HL-60 (cell line): ENCODE results near the gene FSTL5.
A peak's percentile ranks its signal among the peaks of the same experiment; 100 is the strongest.

Experiments
- DNase-seq, 2 experiments: peaks; one replicate each; pipeline ENCODE4 v3.0.0-alpha.2; 2010 to 2020; ENCODE audit warnings: low read depth in 1 of 2, low spot score in 1 of 2
- H3K27ac ChIP-seq: fragments of 250-450 bp; sonication (Bioruptor Pico); replicated peaks from 2 replicates; pipeline ENCODE4 v1.5.1; 2020; ENCODE audit warnings: mild to moderate bottlenecking, moderate library complexity
- H3K27me3 ChIP-seq: fragments of 250-450 bp; sonication (Bioruptor Pico); 2 replicates; pipeline ENCODE4 v1.5.1; 2021; ENCODE audit warnings: mild to moderate bottlenecking, moderate library complexity; ENCODE audit not compliant: insufficient read depth, poor library complexity, severe bottlenecking
- H3K4me3 ChIP-seq: replicated peaks from 2 replicates; pipeline ENCODE4 v1.5.1; 2011; ENCODE audit warnings: mild to moderate bottlenecking, control low read depth, low read length; ENCODE audit not compliant: insufficient read depth
- CTCF ChIP-seq: IDR thresholded peaks from one replicate; pipeline ENCODE4 v1.5.1; 2011; ENCODE audit warnings: low read length, control low read depth, inconsistent platforms; ENCODE audit not compliant: insufficient read depth
- GABPA ChIP-seq: IDR thresholded peaks from 2 replicates; pipeline ENCODE4 v1.6.1; 2012; ENCODE audit warnings: low read depth
- POLR2AphosphoS5 ChIP-seq: IDR thresholded peaks from 2 replicates; pipeline ENCODE4 v1.6.1; 2012; ENCODE audit warnings: low read depth
- REST ChIP-seq: IDR thresholded peaks from 2 replicates; pipeline ENCODE4 v1.6.1; 2012; ENCODE audit warnings: low read depth; ENCODE audit not compliant: insufficient replicate concordance
- SPI1 ChIP-seq: IDR thresholded peaks from 2 replicates; pipeline ENCODE4 v1.6.1; 2012; ENCODE audit warnings: low read depth, mild to moderate bottlenecking, borderline replicate concordance

The FSTL5 gene

GRCh38 chr4:162016991-162017390 lies 146.8 kb downstream of the FSTL5 start:
- no peak overlapping the region for H3K27ac ChIP-seq
- no peak overlapping the region for H3K4me3 ChIP-seq
- DNase-seq, result no peak
- no peak for TF ChIP-seq SPI1
- TF ChIP-seq REST, result no peak
- no peaks in the 10 kb centered on the region for H3K27me3 ChIP-seq

- no peak overlapping the region for H3K4me3 ChIP-seq
- no peaks in the 10 kb centered on the region for H3K27me3 ChIP-seq
- TF ChIP-seq POLR2AphosphoS5, result no peak
- no peak for TF ChIP-seq REST
- TF ChIP-seq GABPA, result no peak
- no peak for TF ChIP-seq CTCF
- TF ChIP-seq SPI1, result no peak
- no peak overlapping the region for H3K27ac ChIP-seq
- no peak for DNase-seq
Measured at GRCh38 chr4:162016219-162016618, 147.6 kb downstream of the FSTL5 start.

- TF ChIP-seq GABPA (no peak), SPI1 (peak; percentile 86), REST (no peak), CTCF (no peak), POLR2AphosphoS5 (no peak)
- Histone ChIP-seq H3K27ac (no peak overlapping the region), H3K4me3 (no peak overlapping the region), H3K27me3 (no peaks in the 10 kb centered on the region)
- peak in 1 of 2 experiments; percentile 5 for DNase-seq
Measured at GRCh38 chr4:162015090-162015489, 148.7 kb downstream of the FSTL5 start.

- Histone ChIP-seq H3K27ac (no peak overlapping the region), H3K4me3 (no peak overlapping the region), H3K27me3 (no peaks in the 10 kb centered on the region)
- no peak for DNase-seq
- TF ChIP-seq CTCF (no peak), SPI1 (no peak), GABPA (no peak), POLR2AphosphoS5 (no peak), REST (no peak)
Measured at GRCh38 chr4:162011089-162011488, 152.7 kb downstream of the FSTL5 start.
